IPS DF 19.7 (cell line): Measurements from ENCODE around the gene GNAO1.

Experiments
- DNase-seq: peaks from one replicate; pipeline ENCODE4 v3.0.0-alpha.2; 2013; ENCODE audit warnings: low read depth, low spot score

Gene GNAO1

DNA sequence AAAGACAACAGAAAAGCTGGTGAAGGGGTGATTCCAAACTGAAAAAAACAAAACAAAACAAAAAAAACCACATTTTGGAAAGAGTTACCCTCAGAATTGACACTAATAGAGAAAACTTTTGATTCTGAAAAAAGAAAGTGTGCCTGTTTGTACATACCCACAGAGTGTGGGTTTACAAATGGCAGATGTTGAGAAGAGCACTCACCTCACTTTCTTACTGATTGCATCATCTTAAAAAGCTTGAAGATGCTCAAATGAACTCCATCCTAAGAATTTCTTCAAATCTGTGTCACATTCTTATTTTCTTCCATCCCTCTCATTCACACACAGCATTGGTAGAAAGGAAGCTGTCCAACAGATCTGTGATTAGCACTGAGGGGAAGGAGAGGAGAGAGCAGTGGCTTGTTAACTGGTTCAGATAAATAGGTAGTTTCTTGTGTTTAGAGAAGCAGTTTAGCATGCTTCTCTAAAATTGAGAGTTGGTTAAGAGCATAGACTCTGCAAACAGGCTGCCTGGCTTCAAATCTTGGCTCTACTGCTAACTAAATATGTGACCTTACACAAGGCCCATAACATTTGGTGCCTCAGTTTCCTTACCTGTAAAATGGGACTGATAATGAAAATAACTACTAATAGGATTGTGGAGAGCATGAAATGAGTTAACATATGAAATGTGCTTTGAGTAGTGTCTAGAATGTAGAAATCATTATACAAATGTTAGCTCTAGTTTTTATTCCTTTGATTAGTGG, 6.9 kb downstream of the GNAO1 start:
- DNase-seq, result no peak

DNA sequence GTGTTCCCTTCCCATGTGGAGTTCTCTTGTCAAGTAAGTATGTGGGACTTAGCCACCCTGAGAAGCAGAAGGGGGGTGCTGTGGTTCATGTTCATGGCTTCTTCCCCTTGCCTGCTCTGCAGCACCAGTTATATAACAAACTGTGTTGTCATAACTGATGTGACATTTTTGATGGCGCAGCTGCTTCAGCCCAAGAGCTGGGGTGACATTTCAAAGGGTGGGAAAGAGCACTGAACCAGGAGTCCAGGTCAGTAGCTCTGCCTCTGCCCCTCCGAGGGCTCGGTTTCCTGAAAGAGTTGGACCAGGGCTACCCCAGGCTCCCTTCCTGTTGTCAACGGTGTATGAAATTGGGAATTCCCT, 7.4 kb downstream of the GNAO1 start:
- no peak for DNase-seq

DNA sequence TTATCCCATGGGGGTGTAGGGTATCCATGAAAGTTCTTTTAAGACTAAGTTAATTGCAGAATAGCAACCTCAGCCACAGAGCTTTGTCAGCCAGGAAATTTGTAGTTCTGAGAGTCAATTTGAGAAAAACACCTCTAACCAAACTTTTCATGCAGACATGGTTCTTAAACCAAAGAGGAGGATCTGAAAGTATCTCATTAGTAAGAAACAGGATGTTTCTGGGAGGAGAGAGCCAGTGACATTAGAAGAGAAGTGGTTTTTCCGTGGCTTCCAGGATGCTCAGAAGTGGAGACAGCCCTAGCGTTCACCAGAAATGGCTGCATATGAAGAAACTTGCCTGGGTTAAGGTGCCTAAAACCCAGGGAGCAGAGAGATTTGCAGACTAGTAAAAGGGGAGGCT, 7.9 kb downstream of the GNAO1 start:
- no peak for DNase-seq

- DNase-seq, result no peak
These were observed 9.7 kb downstream of the GNAO1 start for GRCh38 chr16:56201030-56201429.

- DNase-seq, result no peak
These were observed 10.7 kb downstream of the GNAO1 start for GRCh38 chr16:56202036-56202435.

GRCh38 chr16:56203052-56203451, 11.8 kb downstream of the GNAO1 start:
- DNase-seq, result peak; percentile 35

DNA sequence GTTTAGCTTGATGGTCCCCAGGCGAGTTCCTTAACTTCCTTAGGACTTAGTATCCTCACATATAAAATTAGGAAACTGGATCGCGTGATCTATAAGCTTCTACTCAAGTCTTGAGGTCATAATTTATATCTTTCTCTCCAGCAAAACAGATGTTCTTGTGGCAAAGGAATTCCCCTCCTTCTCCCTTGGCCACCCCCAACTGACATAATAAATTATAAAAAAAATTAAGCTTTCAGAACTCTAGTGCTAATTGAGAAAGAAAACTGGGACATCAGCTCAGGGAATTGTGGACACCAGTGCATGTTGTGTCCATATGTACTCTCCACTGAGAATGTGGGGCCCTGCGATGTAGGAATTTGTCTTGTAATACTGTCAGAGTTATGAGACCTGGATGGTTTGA, 13.5 kb downstream of the GNAO1 start:
- DNase-seq, result no peak

DNA sequence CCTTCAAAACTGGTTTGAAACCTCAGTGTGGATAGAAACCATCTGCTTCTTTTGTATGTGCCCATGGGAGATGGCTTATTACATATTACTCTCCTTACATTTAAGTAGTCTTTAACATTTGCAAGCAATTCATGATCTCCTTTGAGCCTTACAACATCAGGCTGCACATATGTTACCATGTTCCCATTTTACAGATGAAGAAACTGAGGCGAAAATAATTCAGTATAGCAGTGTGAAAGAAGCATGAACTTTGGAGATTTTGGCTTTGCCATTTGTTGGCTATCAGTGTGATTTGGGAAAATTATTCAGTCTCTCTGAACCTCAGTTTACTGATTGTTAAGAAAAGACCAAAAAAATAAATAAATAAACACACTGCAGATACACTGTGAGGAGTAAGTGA, 15.7 kb downstream of the GNAO1 start:
- DNase-seq, result no peak

DNA sequence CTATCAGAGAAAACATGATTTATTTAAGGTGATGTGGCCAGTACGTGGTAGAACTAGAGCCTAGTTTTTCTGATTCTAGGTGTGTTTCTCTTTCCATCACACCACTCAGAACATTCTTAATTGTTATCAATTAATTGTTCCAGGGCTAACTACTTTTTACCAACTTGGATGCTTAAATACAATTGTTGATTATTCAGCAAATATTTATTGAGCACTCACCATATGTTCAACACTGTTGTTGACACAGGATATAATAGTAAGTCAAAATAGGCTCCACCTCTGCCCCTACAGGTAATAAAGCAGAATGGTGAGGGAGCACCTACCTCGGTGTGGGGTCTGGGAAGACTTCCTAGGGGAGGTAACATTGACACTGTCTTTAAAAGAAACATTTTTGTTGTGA, 16.1 kb downstream of the GNAO1 start:
- no peak for DNase-seq

DNA sequence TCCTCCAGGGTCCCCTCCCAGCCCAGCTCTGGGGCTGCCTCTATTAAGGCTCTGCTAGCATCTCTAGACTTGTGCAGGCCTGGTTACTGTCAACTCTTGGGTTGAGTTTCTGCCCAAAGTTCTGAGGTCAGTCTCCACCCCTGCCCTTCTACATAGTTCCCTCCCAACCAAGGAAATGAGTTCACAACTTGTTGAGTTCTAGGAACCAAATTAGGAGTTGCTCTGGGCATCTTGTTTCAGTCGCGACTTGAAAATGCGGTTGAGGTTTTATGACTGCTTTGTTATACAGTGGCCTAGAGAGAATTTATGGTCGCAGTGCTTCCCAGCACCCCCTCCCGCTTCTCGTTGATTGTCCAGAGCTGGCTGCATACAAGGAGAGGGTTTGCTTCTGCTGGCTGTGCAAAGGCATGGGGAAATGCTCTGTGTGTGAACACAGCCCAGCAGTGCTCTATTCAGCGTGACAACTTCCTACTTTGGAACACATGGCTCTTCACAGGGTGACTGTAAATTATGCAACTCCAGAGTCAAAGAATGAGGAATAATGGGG, 20.2 kb downstream of the GNAO1 start:
- DNase-seq, result no peak

DNA sequence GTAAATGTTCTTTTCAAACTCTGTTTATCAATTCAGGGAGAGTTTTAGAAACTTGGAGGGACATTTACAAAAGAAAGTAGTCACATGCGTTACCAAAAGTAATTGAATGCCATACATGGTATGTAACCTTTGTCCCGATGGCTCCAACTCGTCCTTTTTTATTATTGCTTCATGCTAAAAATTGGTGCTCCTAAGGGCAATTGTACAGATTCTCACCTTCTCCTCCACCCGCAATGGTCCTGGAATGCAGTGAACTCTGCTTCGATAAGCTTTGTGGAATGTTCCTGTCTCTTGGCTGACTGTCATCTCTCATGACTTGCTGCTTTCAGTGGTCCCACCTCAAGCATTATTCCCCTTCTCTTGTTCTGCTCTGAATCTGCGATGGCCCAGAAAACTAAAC, 20.9 kb downstream of the GNAO1 start:
- DNase-seq, result no peak

- DNase-seq, result no peak
These were observed 30.7 kb downstream of the GNAO1 start for GRCh38 chr16:56221995-56222394.

DNA sequence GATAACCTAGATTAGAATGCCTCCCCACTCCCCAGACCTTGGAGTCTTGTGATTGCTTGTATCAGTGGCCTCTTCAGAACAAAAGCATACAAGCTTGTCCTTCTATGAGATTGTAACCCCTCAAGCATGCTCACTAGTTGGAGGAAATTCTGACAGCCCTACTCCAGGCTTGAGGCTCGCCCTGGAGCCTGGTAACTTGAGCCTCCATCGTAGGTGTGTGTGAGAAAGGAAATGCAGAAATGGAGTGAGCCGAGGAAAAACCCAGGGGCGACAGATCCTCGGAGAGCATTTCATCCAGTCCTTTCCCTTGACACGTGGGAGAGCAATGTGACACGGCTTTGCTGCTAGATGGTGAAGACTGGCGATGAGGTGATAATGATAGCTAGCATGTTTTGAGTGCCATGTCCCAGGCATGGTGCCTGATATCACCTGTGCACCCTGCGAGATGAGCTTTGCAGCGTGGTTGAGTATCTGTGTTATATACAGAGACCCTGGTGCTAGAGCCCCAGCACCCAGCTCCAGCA, 31.2 kb downstream of the GNAO1 start:
- no peak for DNase-seq

DNA sequence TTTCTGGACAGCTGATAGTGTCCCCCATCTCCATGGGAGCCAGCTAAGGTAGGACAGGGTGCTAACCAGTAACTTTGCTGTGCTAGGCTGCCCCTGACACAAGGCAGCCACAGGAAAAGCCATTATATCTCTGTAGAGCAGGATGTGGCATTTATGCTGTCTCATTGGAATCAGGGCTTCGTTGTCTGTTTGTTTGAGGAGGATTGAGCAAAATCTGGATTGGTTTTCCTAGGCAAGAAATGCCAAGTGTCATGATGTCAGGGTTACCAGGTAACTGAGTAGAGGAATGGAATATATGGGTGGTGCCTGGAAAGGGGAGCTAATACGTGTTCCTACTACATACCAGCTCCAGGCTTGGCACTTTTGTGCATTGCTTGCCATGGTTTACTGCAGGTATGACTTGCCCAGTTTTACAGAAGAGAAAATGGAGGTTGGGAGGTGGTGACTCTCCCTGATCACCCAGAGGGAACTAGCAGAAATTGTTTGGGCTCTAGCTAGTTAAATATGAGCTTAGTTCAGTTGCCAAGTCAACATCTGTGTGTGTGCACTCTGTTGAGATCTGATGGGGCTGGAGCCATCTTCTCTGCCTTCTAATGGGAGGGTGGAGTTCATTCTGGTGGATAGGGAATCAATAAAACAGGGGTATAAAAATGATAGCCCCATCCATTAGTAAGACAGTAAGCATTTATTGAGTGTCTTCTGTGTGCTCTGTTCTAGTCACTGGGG, 33.9 kb downstream of the GNAO1 start:
- no peak for DNase-seq

GRCh38 chr16:56226187-56226586, 34.9 kb downstream of the GNAO1 start:
- DNase-seq, result no peak

DNA sequence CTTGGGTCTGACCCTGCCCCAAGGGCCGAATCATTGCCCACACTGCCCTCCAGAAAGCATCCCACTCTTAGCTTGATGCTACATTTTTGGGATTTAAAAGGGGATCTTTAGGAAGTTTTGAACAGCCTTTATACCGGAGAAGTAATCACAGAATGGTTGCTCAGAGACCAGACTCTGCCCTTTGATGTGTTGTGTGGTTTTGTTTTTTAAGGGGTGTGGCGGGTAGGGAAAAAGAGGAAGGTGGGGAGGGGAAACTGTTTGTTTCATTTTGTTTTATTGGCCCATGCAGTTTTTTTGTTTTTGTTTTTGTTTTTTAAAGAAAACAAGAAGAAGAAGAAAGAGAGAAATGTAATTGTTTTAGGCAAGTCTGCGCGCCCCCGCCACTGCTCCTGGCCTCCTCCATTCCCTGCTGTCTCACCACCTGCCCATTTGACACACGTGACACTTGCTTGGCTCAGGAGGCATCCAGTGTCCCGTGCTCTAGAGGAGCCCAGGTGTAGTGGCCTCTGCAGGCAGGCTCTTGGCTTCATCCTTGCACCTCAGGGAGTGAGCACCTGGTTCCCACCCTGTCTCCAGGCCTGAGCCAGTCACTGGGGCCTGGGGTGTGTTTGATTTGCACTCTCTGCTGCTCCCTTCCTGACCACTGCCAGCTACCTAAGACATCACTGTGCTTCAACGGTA, 35.7 kb downstream of the GNAO1 start:
- no peak for DNase-seq

GRCh38 chr16:56227936-56228335, 36.6 kb downstream of the GNAO1 start:
- DNase-seq, result no peak

- no peak for DNase-seq
These were observed 37.2 kb downstream of the GNAO1 start for GRCh38 chr16:56228476-56228875.

- no peak for DNase-seq
These were observed 42.7 kb downstream of the GNAO1 start for GRCh38 chr16:56233795-56234566.

- no peak for DNase-seq
These were observed 43.4 kb downstream of the GNAO1 start for GRCh38 chr16:56234737-56235136.

DNA sequence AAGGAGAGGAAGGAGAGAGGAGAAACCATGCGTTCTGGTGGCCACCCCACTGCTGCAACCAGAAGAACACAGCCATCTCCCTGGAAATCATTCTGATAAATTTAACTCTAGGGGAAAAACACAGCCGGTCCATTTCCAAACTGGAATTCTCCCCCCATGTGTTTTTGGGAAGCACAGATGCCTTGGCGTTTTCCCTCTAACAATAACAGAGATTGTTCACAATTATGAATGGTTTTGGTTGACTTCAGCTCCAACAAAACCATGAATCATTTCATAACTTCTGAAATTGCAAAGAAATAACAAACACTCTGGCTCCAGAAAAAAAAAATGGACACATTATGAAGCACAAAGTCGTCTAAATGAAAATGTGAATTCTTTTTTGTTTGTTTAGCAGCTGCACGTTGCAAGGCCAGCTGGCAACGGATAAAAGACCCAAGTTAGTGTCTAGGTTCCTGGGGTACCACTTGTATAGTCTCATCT, 46.2 kb downstream of the GNAO1 start:
- DNase-seq, result no peak
